A673 (cell line): Measurements from ENCODE around the gene SEMA6D.

ENCODE experiments used
- EZH2 ChIP-seq: fragments of 200-600 bp; sonication (generic); IDR thresholded peaks from 2 replicates; pipeline ENCODE4 v1.6.1; 2017; ENCODE audit warnings: borderline replicate concordance, low read depth, mild to moderate bottlenecking, mixed read lengths, antibody characterized with exemption, low read length; ENCODE audit not compliant: poor library complexity, severe bottlenecking
- TF ChIP-seq, protein P1 (sequence below): fragments of 300-800, 200-600 bp; sonication (generic); conservative IDR thresholded peaks from 2 replicates; pipeline ENCODE4 v1.5.1; 2017; ENCODE audit warnings: low read depth, mild to moderate bottlenecking, antibody characterized with exemption, low read length, moderate library complexity, mixed read lengths

DNA sequence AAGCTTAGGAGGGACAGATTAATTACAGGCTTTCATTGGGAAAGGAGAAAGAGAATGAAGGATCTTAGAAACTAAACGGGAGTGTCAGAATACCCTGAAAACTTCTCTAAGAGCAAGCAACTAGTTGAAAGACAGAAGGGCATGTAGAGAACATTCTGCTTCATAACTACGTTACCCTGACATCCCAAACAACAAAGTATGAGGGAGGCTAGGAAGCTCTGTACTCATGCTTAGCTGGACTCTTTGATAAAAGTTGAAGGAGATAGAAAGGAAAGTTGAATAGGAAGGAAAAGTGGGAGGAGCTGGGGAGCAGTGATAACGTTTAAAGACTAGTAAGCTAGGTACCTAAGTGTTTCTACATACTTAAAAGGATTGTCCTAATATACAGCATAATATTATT, 64.2 kb downstream of the SEMA6D start:
- TF ChIP-seq, protein P1, sequence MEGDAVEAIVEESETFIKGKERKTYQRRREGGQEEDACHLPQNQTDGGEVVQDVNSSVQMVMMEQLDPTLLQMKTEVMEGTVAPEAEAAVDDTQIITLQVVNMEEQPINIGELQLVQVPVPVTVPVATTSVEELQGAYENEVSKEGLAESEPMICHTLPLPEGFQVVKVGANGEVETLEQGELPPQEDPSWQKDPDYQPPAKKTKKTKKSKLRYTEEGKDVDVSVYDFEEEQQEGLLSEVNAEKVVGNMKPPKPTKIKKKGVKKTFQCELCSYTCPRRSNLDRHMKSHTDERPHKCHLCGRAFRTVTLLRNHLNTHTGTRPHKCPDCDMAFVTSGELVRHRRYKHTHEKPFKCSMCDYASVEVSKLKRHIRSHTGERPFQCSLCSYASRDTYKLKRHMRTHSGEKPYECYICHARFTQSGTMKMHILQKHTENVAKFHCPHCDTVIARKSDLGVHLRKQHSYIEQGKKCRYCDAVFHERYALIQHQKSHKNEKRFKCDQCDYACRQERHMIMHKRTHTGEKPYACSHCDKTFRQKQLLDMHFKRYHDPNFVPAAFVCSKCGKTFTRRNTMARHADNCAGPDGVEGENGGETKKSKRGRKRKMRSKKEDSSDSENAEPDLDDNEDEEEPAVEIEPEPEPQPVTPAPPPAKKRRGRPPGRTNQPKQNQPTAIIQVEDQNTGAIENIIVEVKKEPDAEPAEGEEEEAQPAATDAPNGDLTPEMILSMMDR = no peak
- no peak for TF ChIP-seq EZH2
